HuH-7.5 (cell line): Measurements from ENCODE around the gene IFITM2.
"Not testable (repeated sequence)": the region's sequence is repeated elsewhere in the genome, so short reads cannot be mapped to it uniquely, and the experiment has no call there.

Source experiments
- DNase-seq: peaks from one replicate; pipeline ENCODE4 v3.0.0; 2011; ENCODE audit warnings: low spot score

Gene IFITM2

DNA sequence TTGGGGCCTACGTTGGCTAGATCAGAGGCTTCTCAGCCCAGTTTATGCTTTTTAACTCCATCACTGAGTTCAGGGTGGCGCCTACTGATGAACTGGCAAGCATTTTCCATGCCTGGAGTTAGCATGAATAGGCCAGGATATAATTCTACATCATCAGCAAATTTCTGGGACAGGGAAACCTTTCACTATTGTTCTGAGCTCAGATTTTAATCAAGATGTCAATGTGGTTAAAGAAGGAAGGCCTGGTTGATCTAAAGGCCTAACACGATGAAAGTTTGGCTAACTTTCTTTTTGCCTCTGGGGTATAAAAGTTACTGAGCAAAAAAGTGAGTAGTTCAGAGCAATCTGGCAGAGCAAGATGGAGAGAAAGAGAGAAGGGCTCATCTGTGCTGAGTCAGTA lies 34.7 kb downstream of the IFITM2 start:
- no peak for DNase-seq

DNA sequence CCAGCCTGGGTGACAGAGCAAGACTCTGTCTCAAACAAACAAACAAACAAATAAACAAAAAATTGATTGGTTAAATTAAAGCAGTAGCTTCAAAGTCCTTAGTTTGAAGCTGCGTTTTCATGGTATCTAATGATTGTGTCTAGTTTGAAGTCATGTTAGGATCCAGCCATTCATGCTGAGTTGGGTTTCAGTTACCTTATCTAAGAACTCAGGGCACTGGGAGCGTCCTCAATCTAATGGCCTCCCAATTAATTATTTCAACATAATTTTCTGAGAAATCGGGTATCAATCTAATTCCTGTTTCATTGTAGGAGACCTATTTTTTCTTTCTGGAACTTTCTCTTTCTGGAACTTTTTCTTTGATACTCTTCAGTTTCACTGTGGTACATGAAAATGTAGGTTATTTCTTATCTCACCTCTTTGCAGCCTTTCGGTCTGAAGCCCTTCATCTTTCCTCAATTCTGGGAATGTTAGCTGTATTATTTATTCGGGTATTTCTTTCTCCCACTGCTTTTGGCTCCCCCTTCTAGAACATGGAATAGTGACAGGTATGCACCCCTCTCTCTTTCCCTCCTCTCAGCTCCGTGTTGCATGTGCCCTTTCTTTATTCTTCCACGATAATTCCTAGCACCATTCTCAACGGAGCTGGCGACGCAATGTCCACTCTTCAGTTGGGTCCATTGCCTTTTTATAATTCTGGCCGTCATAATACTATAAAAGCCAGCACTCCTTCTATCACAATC lies 37.4 kb downstream of the IFITM2 start:
- DNase-seq, result no peak

DNA sequence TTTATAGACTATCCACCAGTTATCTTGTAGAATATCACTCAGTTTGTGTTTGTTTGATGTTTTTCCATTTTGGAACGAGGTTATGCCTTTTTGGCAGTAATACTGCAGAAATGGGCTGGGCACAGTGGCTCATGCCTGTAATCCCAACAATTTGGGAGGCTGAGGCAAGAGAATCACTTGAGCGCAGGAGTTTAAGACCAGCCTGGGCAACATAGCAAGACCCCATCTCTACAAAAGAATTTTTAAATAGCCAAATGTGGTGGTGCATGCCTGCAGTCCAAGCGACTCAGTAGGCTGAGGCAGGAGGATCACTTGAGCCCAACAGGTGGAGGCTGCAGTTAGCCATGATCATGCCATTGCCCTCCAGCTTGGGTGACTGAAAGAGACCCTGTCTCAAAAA lies 38.9 kb downstream of the IFITM2 start:
- DNase-seq, result no peak

DNA sequence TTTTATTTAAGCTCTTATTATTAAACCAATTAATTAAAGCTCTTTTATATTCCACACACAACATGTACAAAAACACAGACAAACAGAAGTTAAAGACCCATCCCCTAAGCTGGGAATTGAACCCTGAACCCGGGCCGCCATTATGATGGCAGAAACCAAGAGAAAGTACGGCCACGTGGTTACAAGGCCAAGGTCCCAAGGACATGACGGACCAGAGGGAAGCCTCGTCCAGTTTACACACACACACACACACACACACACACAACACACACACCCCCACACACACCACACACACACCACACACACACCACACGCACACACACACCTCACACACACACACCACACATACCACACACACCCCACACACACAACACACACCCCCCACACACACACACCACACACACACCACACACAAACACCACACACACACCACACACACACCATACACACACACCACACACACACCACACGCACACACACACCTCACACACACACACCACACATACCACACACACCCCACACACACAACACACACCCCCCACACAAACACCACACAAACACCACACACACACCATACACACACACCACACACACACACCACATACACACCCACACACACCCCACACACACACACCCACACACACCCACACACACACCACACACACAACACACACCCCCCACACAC lies 41.8 kb downstream of the IFITM2 start:
- not testable (repeated sequence) for DNase-seq

DNA sequence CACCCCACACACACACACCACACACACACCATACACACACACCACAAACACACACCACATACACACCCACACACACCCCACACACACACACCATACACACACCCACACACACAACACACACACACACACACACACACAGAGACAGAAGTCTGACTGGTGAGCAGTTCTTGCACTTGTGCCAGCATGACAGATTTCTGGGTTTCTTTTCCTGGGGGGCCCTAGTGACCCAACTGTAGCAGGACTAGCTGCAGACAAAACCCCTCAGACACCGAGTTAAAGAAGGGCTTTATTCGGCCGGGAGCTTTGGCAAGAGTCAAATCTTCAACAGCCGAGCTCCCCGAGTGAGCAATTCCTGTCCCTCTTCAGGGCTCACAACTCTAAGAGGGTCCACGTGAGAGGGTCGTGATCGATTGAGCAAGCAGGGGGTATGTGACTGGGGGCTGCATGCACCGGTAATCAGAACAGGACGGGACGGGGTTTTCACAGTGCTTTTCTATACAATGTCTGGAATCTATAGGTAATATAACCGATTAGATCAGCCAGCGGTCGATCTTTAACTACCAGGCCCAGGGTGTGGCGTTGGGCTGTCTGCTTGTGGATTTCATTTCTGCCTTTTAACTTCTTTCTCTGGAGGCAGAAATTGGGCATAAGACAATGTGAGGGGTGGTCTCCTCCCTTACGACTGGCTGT lies 42.6 kb downstream of the IFITM2 start:
- DNase-seq, result not testable (repeated sequence)

DNA sequence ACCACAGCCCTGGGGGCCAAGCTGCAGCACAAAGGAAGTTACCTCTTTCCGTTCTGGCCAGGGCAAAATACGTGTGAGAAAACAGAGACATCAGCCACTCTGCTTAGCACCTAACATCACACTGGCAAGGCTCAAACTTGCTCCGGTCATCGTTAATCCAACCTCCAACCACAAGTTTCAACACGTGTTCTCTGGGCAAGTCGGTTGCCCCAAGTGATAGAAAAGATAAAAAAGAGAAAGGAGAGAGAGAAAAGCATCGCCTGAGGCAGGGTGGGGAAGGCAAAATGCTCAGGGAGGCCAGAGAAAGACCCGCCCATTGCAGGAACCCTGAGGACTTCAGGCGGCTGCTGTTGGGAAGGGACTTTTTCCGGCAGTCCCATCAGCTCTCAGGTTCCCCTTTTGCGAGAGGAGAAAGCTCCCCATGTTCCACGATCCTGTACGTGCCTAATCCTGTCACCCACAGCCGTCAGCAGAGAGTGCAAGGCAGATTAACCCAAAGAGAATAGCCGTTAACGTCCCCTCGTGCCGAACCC lies 43.2 kb downstream of the IFITM2 start:
- no peak for DNase-seq

DNA sequence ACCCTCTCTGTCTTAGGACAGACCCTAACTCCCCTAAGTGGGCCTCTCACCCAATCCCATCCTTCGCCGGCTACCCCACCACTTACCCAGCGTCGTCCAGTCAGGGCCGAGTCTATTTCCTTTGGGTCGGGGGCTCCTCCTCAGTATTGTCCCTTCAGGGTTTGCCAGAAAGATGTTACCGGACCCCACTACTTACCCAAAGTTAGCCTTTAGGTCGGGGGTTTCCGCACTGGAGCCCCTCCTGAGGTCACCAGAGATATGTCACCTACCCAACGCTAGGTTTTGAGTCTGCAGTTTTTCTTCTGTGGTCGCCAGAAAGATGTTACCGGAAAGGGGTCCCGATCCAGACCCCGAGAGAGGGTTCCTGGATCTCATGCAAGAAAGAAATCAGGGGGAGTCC lies 43.8 kb downstream of the IFITM2 start:
- DNase-seq, result no peak

DNA sequence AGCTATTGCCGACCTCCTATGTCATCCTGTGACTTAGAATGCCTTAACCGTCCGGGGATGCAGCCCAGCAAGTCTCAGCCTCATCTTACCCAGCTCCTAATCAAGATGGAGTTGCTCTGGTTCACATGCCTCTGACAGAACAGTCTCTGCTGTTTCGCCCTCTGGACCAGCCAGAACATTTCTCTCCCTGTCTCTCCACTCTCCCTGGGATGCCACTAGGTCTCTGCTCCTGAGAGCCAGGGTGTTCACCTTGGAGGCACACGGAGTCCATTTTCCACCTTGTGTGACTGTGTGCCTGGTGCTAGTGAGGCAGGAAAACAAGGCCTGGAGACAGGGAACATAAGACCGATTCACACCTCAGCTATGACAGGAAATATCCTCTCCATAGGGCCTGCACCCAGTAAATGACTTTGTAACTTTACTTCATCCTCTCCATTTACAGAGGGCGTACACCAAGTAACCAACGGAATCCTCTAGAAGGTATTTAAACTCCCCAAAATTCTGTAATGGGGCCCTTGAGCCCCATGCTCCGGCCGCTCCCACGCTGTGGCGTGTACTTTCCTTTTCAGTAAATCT lies 44.9 kb downstream of the IFITM2 start:
- DNase-seq, result no peak

DNA sequence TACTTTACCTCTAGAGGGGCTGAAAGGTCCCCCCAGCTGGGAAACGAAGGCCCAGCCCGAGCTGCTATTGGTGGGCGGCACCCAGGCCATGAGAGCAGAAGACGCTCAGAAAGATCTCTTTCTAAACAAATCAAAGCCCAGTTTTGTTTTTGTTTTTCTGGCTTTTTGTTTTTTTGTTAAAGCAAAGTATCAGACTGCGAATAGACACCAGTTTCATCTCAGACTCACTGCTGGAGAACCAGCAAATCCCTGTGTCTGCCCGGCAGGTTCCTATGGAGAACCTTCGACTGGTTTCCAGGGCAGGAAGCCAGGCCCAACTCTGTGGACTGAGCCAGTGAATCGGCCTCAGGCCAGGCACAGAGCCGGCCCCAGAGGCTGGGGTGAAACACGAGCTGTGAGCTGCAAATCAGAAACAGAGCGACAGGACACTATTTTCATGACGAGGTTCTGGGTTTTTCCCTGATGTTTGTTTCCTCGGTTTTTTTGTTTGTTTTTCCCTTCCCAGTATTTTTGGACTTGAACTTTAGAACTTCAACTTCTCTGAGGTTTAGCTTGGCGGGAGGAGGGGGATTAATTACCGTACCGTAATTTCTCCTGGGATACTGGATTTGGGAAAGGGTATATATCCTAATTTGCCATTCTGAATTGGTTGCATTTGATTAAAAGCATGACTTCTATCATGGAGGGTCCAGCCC lies 45.7 kb downstream of the IFITM2 start:
- DNase-seq, result peak; percentile 59

DNA sequence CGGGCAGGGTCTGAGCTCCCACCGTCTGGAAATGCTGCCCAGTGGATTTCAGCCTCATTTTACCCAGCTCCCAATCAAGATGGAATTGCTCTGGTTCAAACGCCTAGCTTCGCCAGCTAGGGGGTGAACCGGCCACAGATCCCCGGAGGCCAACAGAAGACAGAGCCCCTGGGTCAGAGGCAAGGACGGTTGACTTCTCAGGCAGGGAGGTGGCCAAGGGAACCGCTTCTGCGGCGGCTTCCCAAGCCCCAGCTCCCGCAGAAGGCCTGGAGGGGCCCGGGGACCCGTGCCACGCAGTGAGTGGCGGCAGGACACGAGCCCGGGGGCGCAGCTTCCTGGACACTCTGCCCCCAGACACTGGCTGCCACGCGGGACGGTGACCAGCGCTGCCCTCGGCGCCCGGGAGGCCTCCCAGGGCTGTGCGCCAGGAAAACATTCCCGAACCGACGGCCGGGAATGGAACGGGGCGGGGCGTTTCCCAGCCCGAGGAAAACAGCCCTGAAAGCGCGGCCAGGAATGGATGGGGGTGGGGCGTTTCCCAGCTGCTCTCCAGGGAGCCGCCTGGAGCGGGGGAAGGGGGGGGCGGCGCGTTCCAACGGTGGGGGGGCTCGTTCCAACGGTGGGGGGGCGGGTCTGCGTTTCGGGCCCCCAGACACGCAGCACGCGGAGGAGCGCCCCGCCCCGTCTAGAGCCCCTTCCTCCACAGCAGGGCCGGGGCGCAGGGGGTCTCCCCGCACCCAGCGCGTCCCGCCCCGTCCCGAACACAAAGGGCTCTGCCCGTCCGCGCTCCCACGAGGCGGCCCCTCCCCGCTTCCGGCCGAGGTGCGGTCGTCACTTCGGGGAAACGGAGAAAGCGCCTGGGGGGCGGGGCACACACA lies 48.2 kb downstream of the IFITM2 start:
- peak; percentile 89 for DNase-seq

DNA sequence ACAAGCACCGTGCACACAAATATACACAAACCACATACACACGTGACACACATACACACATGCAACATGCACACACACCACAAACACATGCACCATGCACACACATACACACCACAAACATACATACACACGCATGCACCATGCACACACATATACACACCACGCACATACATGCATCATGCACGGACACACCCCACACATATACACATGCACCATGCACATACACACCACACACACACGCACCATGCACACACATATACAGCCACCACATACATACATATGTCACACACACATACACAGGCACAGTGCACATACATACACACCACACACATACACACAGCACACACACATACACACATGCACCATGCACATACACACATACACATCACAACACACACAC lies 49.0 kb downstream of the IFITM2 start:
- no peak for DNase-seq

DNA sequence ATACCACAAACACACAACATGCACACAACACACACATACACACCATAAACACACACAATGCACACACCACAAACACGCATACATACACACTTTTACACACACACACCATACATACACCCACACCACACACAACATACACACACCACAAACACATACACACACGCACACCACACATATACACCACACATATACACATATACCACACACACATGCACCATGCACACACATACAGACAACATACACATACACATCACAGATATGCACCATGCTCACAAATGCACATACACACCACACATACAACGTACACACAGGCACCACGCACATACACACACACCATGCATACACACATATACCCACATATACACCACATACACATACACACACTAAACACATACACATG lies 50.0 kb downstream of the IFITM2 start:
- DNase-seq, result no peak

DNA sequence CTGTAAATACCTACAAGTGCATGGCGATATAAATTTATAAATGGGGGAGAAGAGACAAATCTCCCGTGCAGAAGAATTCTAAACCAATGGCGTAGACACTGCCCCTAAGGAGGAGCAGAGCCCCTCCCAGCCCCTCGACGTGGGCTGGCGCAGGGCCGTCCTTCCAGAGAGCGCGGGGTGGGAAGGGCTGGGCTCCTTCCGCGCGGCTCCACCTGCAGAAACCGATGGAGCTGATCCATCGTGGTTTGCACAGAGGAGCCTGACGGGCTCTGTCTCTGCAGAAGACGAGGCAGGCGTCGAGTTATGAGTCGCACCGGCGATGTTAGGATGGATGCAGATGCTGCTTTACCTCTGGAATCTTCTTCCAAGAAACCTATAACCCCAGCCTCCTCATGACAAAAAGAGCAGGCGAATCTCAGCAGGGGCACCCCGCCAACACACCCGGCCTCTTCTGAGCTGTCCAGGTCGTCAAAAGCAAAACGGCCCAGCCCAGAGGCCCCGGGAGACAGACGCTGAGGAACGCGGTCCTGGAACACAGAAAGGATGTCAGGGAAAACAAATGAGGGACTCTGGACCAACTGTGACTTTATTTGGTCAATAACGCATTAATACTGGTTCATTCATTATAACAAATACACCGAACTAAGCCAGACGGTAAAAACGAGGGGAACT lies 50.6 kb downstream of the IFITM2 start:
- DNase-seq, result no peak
